Fibroblast of lung (primary cell): Measurements from ENCODE around the gene KIAA1191. TPM values are rescaled to one million over a fixed set of nuclear protein-coding genes. Genes with fewer than 3 reads are reported as not detected.

Source experiments
- DNase-seq, 2 donors: peaks; one replicate each; pipeline versions ENCODE4 v3.0.0 to v3.0.0-alpha.2; 2010; ENCODE audit warnings: low read depth in 2 of 2
- H2AFZ ChIP-seq: 2 replicates; pipeline ENCODE4 v1.5.1; 2012; ENCODE audit warnings: low read length, control low read depth, inconsistent platforms
- H3K27ac ChIP-seq: 2 replicates; pipeline ENCODE4 v1.5.1; 2011; ENCODE audit warnings: low read length, control low read depth; ENCODE audit not compliant: insufficient read depth
- H3K27me3 ChIP-seq: 2 replicates; pipeline ENCODE4 v1.5.1; 2011; ENCODE audit warnings: mild to moderate bottlenecking, low read length; ENCODE audit not compliant: control insufficient read depth, insufficient read depth
- H3K36me3 ChIP-seq: 2 replicates; pipeline ENCODE4 v1.5.1; 2011; ENCODE audit warnings: low read length; ENCODE audit not compliant: control insufficient read depth, insufficient read depth
- H3K4me1 ChIP-seq: 2 replicates; pipeline ENCODE4 v1.5.1; 2011; ENCODE audit warnings: low read length; ENCODE audit not compliant: control insufficient read depth, insufficient read depth; ENCODE audit errors: extremely low read depth
- H3K4me2 ChIP-seq: 2 replicates; pipeline ENCODE4 v1.5.1; 2011; ENCODE audit warnings: low read length, control low read depth; ENCODE audit not compliant: insufficient read depth; ENCODE audit errors: extremely low read depth
- H3K4me3 ChIP-seq, 4 experiments: fragments of 200-600 bp in 1 of 4; sonication (generic) in 1 of 4; replicated peaks in 1 of 4; 2 replicates each; pipeline ENCODE4 v1.5.1; 2011 to 2016; ENCODE audit warnings: low read length in 4 of 4, low read depth in 3 of 4, mild to moderate bottlenecking in 3 of 4, control low read depth in 2 of 4, inconsistent platforms in 1 of 4, mixed read lengths in 1 of 4; ENCODE audit not compliant: insufficient read depth in 1 of 4; ENCODE audit errors: control extremely low read depth in 1 of 4
- H3K79me2 ChIP-seq: 2 replicates; pipeline ENCODE4 v1.5.1; 2012; ENCODE audit warnings: mild to moderate bottlenecking, low read length, inconsistent platforms; ENCODE audit not compliant: control insufficient read depth, insufficient read depth
- H3K9ac ChIP-seq: 2 replicates; pipeline ENCODE4 v1.5.1; 2011; ENCODE audit warnings: mild to moderate bottlenecking, low read length, control low read depth; ENCODE audit not compliant: insufficient read depth
- H3K9me3 ChIP-seq: 2 replicates; pipeline ENCODE4 v1.5.1; 2012; ENCODE audit warnings: low read depth, low read length; ENCODE audit not compliant: control insufficient read depth, insufficient read depth
- H4K20me1 ChIP-seq: 2 replicates; pipeline ENCODE4 v1.5.1; 2011; ENCODE audit warnings: low read length; ENCODE audit not compliant: control insufficient read depth, insufficient read depth; ENCODE audit errors: extremely low read depth
- CTCF ChIP-seq, 2 donors: IDR thresholded peaks in 1 of 2; conservative IDR thresholded peaks in 1 of 2; 1 replicate in 1 of 2; 2 replicates in 1 of 2; pipeline ENCODE4 v1.5.1; 2011 to 2012; ENCODE audit warnings: low read length in 2 of 2, control low read depth in 1 of 2, inconsistent platforms in 1 of 2, low read depth in 1 of 2, mild to moderate bottlenecking in 1 of 2
- EZH2 ChIP-seq: IDR thresholded peaks from 2 replicates; pipeline ENCODE4 v1.5.1; 2012; ENCODE audit warnings: low read length, control low read depth, mild to moderate bottlenecking; ENCODE audit errors: missing control alignments
- polyA plus RNA-seq, 2 donors: library from polyadenylated mRNA; depleted of rRNA in 1 of 2; stranded (reverse) in 1 of 2; unstranded in 1 of 2; fragments of >200 nt; gene quantifications; 2 replicates each; pipeline ENCODE4 v1.2.1, GENCODE V29; 2011 to 2012; ENCODE audit warnings: missing spikeins in 1 of 2
- total RNA-seq: library from RNA; depleted of rRNA; stranded (reverse); fragments of >200 nt; gene quantifications from 2 replicates; pipeline ENCODE4 v1.2.1, GENCODE V29; 2014

Gene KIAA1191
- total and polyA plus RNA-seq, 2 donors (not counting 1 experiment from before 2014, with no cell fraction given), result 89.5 to 101 TPM

DNA sequence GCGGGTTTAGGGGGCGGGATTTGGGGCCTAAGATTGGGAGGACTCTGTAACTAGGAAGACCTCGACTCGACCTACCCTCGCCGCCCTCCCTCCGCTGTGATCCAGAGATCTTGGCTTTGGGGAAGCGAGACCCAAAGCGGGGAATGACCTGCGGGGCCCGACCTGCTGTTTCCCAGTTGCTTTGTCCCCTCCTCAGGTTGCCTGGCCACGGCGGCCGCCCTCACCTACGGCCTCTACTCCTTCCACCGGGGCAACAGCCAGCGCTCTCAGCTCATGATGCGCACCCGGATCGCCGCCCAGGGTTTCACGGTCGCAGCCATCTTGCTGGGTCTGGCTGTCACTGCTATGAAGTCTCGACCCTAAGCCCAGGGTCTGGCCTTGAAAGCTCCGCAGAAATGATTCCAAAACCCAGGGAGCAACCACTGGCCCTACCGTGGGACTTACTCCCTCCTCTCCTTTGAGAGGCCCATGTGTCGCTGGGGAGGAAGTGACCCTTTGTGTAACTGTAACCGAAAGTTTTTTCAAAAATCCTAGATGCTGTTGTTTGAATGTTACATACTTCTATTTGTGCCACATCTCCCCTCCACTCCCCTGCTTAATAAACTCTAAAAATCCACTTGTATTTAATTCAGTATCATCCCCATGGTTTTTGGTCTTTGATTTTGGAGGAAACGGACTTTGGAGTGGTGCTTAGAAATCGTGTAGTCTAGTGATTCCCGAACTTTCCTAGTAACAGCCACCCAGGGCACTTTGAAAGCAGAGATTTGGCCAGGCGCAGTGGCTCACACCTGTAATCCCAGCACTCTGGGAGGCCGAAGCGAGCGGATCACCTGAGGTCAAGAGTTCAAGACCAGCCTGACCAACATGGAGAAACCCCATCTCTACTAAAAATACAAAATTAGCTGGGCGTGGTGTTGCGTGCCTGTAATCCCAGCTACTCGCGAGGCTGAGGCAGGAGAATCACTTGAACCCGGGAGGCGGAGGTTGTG lies 27.9 kb upstream of the KIAA1191 start:
- Histone ChIP-seq H3K9me3 (no peaks in the 10 kb centered on the region), H3K36me3 (peaks cover 12% of the 10 kb centered on the region), H2AFZ (peak overlapping the region; percentile 81), H3K9ac (peak overlapping the region; percentile 84), H3K4me3 (peak overlapping the region; percentile 78 to 91 (median 82)), H3K27ac (peak overlapping the region; percentile 95), H3K4me2 (peak overlapping the region; percentile 86), H3K27me3 (no peaks in the 10 kb centered on the region), H3K79me2 (peaks cover 31% of the 10 kb centered on the region), H4K20me1 (no peaks in the 10 kb centered on the region), H3K4me1 (peaks cover 12% of the 10 kb centered on the region)
- DNase-seq, result no peak
- TF ChIP-seq CTCF (conservative IDR thresholded peaks at IDR 0.05 in 1 of 2, IDR thresholded peaks at IDR 0.05 in 1 of 2; ENCODE audit: low read depth in 1 of 2, low read length in 2 of 2) (no peak), EZH2 (no peak)

GRCh38 chr5:176388444-176389134 lies 27.0 kb upstream of the KIAA1191 start, which contains the start of the genes HIGD2A and NOP16:
Gene HIGD2A (plus strand): TSS chr5:176388751. CDS start chr5:176388820, 69 bp downstream.
Gene NOP16 (minus strand): TSS chr5:176388598. CDS start chr5:176388539, 59 bp downstream.
- peak within 1 kb of the TSS; percentile 95 for H3K27ac ChIP-seq
- DNase-seq, result peak; percentile 98 to 99
- TF ChIP-seq EZH2, result no peak
- TF ChIP-seq CTCF (conservative IDR thresholded peaks at IDR 0.05 in 1 of 2, IDR thresholded peaks at IDR 0.05 in 1 of 2; ENCODE audit: low read depth in 1 of 2, low read length in 2 of 2), result no peak
- H3K36me3 ChIP-seq, result peaks cover 18% of the 10 kb centered on the region
- H4K20me1 ChIP-seq, result no peaks in the 10 kb centered on the region
- peak within 1 kb of the TSS; percentile 83 for H2AFZ ChIP-seq
- H3K27me3 ChIP-seq, result no peaks in the 10 kb centered on the region
- H3K4me3 ChIP-seq, result peak within 1 kb of the TSS; percentile 78 to 92 (median 88)
- H3K9me3 ChIP-seq, result no peaks in the 10 kb centered on the region
- H3K9ac ChIP-seq, result peak within 1 kb of the TSS; percentile 84
- peak within 1 kb of the TSS; percentile 86 for H3K4me2 ChIP-seq
- peaks cover 31% of the 10 kb centered on the region for H3K79me2 ChIP-seq
- H3K4me1 ChIP-seq, result peaks cover 12% of the 10 kb centered on the region

GRCh38 chr5:176388003-176388443 lies 26.5 kb upstream of the KIAA1191 start:
- TF ChIP-seq CTCF (conservative IDR thresholded peaks at IDR 0.05 in 1 of 2, IDR thresholded peaks at IDR 0.05 in 1 of 2; ENCODE audit: low read depth in 1 of 2, low read length in 2 of 2) (no peak), EZH2 (no peak)
- Histone ChIP-seq H3K27me3 (no peaks in the 10 kb centered on the region), H3K4me3 (peak overlapping the region; percentile 78 to 92 (median 88)), H3K9ac (peak overlapping the region; percentile 63), H4K20me1 (no peaks in the 10 kb centered on the region), H2AFZ (peak overlapping the region; percentile 39), H3K4me2 (peak overlapping the region; percentile 86), H3K27ac (peak overlapping the region; percentile 95), H3K36me3 (peaks cover 20% of the 10 kb centered on the region), H3K79me2 (peaks cover 31% of the 10 kb centered on the region), H3K4me1 (peaks cover 12% of the 10 kb centered on the region), H3K9me3 (no peaks in the 10 kb centered on the region)
- DNase-seq, result peak in 1 of 2 donors; percentile 18
